NCI-H1092 treated with DMSO at 0.1 percent for 48 hours (cell line): Measurements from ENCODE around the gene ADAMTS19.
"Not testable (repeated sequence)": the region's sequence is repeated elsewhere in the genome, so short reads cannot be mapped to it uniquely, and the experiment has no call there.

Source experiments
- DNase-seq: peaks from one replicate; lab custom pipeline; 2025; lab: John Stamatoyannopoulos, UW

Gene ADAMTS19

GRCh38 chr5:129459777-129460671, at the start of gene ADAMTS19:
Gene ADAMTS19 (plus strand): TSS chr5:129460298. CDS start chr5:129460392, 94 bp downstream.
- no peak for DNase-seq

- DNase-seq: no peak
Observed at GRCh38 chr5:129410488-129410887, 49.6 kb upstream of the ADAMTS19 start.

GRCh38 chr5:129412721-129413120, 47.4 kb upstream of the ADAMTS19 start:
- no peak for DNase-seq

- DNase-seq: no peak
Observed at GRCh38 chr5:129413570-129413969, 46.5 kb upstream of the ADAMTS19 start.

- no peak for DNase-seq
Observed at GRCh38 chr5:129419292-129419691, 40.8 kb upstream of the ADAMTS19 start.

- no peak for DNase-seq
Observed at GRCh38 chr5:129425031-129425430, 35.1 kb upstream of the ADAMTS19 start.

GRCh38 chr5:129426071-129426470, 34.0 kb upstream of the ADAMTS19 start:
- DNase-seq: no peak

GRCh38 chr5:129428636-129429035, 31.5 kb upstream of the ADAMTS19 start:
- not testable (repeated sequence) for DNase-seq

GRCh38 chr5:129431406-129431805, 28.7 kb upstream of the ADAMTS19 start:
- no peak for DNase-seq

- no peak for DNase-seq
Observed at GRCh38 chr5:129438322-129438721, 21.8 kb upstream of the ADAMTS19 start.

- DNase-seq: no peak
Observed at GRCh38 chr5:129440424-129440823, 19.7 kb upstream of the ADAMTS19 start.

GRCh38 chr5:129441096-129441495, 19.0 kb upstream of the ADAMTS19 start:
- no peak for DNase-seq

- no peak for DNase-seq
Observed at GRCh38 chr5:129445379-129445778, 14.7 kb upstream of the ADAMTS19 start.

- no peak for DNase-seq
Observed at GRCh38 chr5:129447968-129448367, 12.1 kb upstream of the ADAMTS19 start.

GRCh38 chr5:129448654-129449053, 11.4 kb upstream of the ADAMTS19 start:
- DNase-seq: no peak

GRCh38 chr5:129454461-129454860, 5.6 kb upstream of the ADAMTS19 start:
- DNase-seq: no peak

- no peak for DNase-seq
Observed at GRCh38 chr5:129459450-129459776, 685 bp upstream of the ADAMTS19 start.

- DNase-seq: no peak
Observed at GRCh38 chr5:129460672-129460935, 506 bp downstream of the ADAMTS19 start.

GRCh38 chr5:129460936-129461710, 1.0 kb downstream of the ADAMTS19 start:
- DNase-seq: no peak

GRCh38 chr5:129461711-129462332, 1.7 kb downstream of the ADAMTS19 start:
- no peak for DNase-seq

- no peak for DNase-seq
Observed at GRCh38 chr5:129465776-129466344, 5.8 kb downstream of the ADAMTS19 start.

- no peak for DNase-seq
Observed at GRCh38 chr5:129474544-129474943, 14.4 kb downstream of the ADAMTS19 start.

GRCh38 chr5:129476751-129477150, 16.7 kb downstream of the ADAMTS19 start:
- no peak for DNase-seq
